Right lobe of liver (tissue), 6 donors: ENCODE data around the gene CUBN. TPM values are rescaled to one million over a fixed set of nuclear protein-coding genes. Genes with fewer than 3 reads are reported as not detected.

Source experiments
- ATAC-seq, 4 donors: fragments of 200-7000 bp; cut with Tn5 transposase; one replicate each; pipeline ENCODE4 v1.9.1; 2020; ENCODE audit warnings: mild to moderate bottlenecking in 4 of 4, moderate library complexity in 4 of 4
- DNase-seq, 3 donors: peaks; one replicate each; pipeline ENCODE4 v3.0.0-alpha.2; 2020
- H3K27ac ChIP-seq, 3 donors: fragments of 200-600 bp; one replicate each; pipeline ENCODE4 v1.8.0; 2022
- H3K27me3 ChIP-seq, 2 donors: fragments of 200-600 bp; one replicate each; pipeline ENCODE4 v1.8.0; 2022
- H3K36me3 ChIP-seq, 4 donors: fragments of 200-600 bp; sonication (generic) in 1 of 4; one replicate each; pipeline versions ENCODE4 v1.5.1 to v1.8.0; 2017 to 2022; ENCODE audit warnings: control low read depth in 1 of 4
- H3K4me1 ChIP-seq, 4 donors: fragments of 200-600 bp; sonication (generic) in 1 of 4; one replicate each; pipeline versions ENCODE4 v1.5.1 to v1.8.0; 2017 to 2022; ENCODE audit warnings: control low read depth in 1 of 4
- H3K4me3 ChIP-seq, 3 donors: fragments of 200-600 bp; one replicate each; pipeline ENCODE4 v1.8.0; 2022
- H3K9me3 ChIP-seq, 4 donors: fragments of 200-600 bp; sonication (generic) in 1 of 4; one replicate each; pipeline versions ENCODE4 v1.5.1 to v1.8.0; 2017 to 2022; ENCODE audit warnings: control low read depth in 1 of 4
- POLR2A ChIP-seq: fragments of 450-650 bp; IDR thresholded peaks from one replicate; pipeline ENCODE4 v1.6.1; 2017; ENCODE audit warnings: antibody characterized with exemption, mild to moderate bottlenecking
- WGBS: methylation state at CpG from one replicate; pipeline ENCODE4 v1.1.6; 2018; ENCODE audit warnings: low coverage, low lambda C conversion rate; ENCODE audit not compliant: insufficient coverage; ENCODE audit errors: missing lambda C conversion rate; 5-methylcytosine and 5-hydroxymethylcytosine counted together
- intact Hi-C, 2 donors: fragments of 100-400 bp; cut with DNase I; formaldehyde crosslinking; loops; one replicate each; pipeline versions ENCODE4 v1.11.2 to v1.14.1; 2022
- total RNA-seq, 6 experiments: library from RNA; depleted of rRNA in 2 of 6; stranded (reverse); fragments of >200 nt in 2 of 6; fragmentation: NEBNext Ultra II Directional in 3 of 6; extraction: Animal tissue kit (Norgen Biotek cat#: 25700) in 3 of 6; gene quantifications; one replicate each; pipeline versions ENCODE4 v1.1.0 to v1.2.4, GENCODE V29; 2016 to 2023
- TF ChIP-seq, protein P1 (sequence below), 4 donors: fragments of 200-600 bp in 3 of 4; fragments of 450-650 bp in 1 of 4; IDR thresholded peaks; one replicate each; pipeline versions ENCODE4 v1.5.1 to v1.8.0; 2016 to 2022; ENCODE audit warnings: antibody characterized with exemption in 4 of 4, mild to moderate bottlenecking in 2 of 4
- donor health status: DM: no; HTN: yes; CAD: no.
- donor health status: DM: no; HTN: no; CAD: no.
- donor health status: DM: no; HTN: no; CAD: no.
- donor health status: DM: no; HTN: yes; CAD: no.
- donor health status: DM: no; HTN: yes; CAD: no.

Gene CUBN
- total RNA-seq, 6 experiments from 2014 or later = 0.07 to 0.74 (median 0.27) TPM

DNA sequence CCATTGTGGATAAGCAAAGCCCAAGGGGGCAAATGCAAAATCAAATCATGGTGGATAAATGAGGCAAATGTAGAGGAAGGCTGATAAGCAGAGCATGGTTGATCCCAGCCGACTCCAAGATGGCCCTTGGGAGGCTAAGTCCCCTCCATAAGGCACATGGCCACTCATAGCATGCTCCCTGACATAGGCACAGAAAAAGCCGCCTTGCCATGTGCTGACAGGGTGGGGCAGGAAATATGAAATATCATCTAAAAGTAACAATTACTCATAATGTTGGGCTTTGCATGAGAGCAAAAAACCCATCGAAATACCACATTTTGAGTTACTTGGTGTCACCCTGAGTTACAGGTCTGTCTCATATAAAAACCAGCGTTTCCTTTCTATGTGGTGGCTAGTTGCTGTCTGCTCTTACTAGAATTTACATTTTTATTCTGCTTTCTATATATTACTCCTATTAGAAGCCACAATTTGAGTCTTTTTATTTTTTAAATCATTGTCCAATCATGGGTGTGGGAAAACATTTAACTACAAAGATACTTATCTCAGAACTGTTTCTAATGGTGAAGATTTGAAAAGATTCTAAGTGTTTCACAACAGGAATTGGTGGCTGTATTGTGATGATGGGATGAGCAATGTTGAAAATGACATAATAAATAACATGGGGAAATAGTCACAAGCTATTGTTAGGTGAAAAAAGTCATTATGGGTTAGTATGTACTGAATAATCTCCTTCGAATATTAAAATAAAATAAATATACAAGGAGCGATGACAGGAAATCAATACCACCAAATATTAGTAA lies 102.7 kb downstream of the CUBN start:
- DNase-seq (no peak), ATAC-seq (peak in 1 of 4 donors; percentile 16)
- H3K27me3 ChIP-seq = no peaks in the 10 kb centered on the region
- H3K4me3 ChIP-seq = no peak overlapping the region
- no peaks in the 10 kb centered on the region for H3K9me3 ChIP-seq
- H3K27ac ChIP-seq = no peak overlapping the region
- peaks cover 0 to 4% (median 0%) of the 10 kb centered on the region in 4 donors for H3K4me1 ChIP-seq
- TF ChIP-seq POLR2A = no peak
- TF ChIP-seq, protein P1, sequence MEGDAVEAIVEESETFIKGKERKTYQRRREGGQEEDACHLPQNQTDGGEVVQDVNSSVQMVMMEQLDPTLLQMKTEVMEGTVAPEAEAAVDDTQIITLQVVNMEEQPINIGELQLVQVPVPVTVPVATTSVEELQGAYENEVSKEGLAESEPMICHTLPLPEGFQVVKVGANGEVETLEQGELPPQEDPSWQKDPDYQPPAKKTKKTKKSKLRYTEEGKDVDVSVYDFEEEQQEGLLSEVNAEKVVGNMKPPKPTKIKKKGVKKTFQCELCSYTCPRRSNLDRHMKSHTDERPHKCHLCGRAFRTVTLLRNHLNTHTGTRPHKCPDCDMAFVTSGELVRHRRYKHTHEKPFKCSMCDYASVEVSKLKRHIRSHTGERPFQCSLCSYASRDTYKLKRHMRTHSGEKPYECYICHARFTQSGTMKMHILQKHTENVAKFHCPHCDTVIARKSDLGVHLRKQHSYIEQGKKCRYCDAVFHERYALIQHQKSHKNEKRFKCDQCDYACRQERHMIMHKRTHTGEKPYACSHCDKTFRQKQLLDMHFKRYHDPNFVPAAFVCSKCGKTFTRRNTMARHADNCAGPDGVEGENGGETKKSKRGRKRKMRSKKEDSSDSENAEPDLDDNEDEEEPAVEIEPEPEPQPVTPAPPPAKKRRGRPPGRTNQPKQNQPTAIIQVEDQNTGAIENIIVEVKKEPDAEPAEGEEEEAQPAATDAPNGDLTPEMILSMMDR (IDR thresholded peaks at IDR 0.05) = no peak
- WGBS = 59% methylated on average over 6 of the region's 6 CpGs
- intact Hi-C loops = no loop called here
- H3K36me3 ChIP-seq = no peaks in the 10 kb centered on the region

DNA sequence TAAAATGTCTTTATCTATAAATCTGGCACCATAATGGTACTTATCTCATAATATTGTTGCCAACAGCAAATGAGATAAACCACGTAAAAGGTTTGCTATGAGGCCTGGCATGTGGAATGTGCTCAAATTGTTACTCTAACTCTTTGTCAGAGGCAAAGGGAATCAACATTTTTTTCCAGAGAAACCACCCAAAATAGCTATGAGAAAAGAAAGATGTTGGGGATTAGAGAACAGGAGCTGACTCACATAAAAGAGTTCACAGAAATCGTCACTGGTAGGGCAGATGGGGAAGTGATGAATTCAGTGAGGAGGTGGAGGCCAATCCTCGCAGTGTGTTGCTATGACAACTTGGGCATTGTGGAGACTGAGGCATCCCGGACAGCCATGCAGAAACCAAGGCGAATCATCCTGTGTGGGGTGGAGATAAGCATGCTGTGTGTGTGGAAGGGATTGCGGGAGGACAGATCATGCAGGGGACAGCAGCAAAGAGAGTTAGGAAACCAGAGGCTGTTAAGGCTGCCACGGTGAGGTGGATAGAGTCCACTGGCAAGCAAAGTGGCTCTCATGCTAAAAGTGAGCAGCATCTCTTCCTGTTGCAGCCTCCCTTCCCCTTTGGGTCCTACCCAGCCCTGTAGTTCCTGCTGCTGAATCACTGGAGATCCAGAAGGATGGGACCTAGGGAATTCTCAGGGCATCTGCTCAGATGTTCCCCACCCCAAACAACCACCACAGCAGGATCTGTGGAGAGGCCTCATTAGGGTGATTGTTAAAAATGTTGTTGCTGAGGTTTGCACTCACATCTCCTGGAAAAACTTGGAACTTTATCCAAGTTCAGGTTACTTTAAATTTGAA lies 103.9 kb downstream of the CUBN start:
- intact Hi-C loops = no loop called here
- Histone ChIP-seq H3K27me3 (no peaks in the 10 kb centered on the region), H3K4me1 (peaks cover 0 to 4% (median 0%) of the 10 kb centered on the region in 4 donors), H3K27ac (peak overlapping the region in 1 of 3 donors; percentile 12), H3K4me3 (no peak overlapping the region), H3K9me3 (no peaks in the 10 kb centered on the region), H3K36me3 (no peaks in the 10 kb centered on the region)
- no peak for TF ChIP-seq POLR2A
- TF ChIP-seq, protein P1 (IDR thresholded peaks at IDR 0.05) = no peak
- 44% methylated on average over 3 of the region's 7 CpGs for WGBS
- ATAC-seq (peak in 2 of 4 donors; percentile 14 to 26), DNase-seq (no peak)

DNA sequence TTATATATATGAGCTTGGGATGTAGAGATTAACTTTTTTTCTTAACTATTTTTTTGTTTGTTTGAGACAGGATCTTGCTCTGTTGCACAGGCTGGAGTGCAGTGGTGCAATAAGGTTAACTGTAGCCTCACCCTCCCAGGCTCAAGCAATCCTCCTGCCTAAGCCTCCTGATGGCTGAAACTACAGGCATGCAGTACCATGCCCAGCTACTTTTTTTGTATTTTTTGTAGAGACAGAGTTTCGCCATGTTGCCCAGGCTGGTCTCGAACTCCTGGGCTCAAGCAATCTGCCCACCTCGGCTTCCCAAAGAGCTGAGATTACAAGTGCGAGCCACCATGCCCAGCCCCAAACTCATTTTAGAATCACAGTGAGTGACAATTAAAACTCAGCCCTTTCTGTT lies 105.2 kb downstream of the CUBN start:
- DNase-seq (no peak), ATAC-seq (no peak)
- H3K27ac ChIP-seq = no peak overlapping the region
- H3K4me3 ChIP-seq = no peak overlapping the region
- TF ChIP-seq POLR2A = no peak
- TF ChIP-seq, protein P1 (IDR thresholded peaks at IDR 0.05) = no peak
- peaks cover 0 to 4% (median 0%) of the 10 kb centered on the region in 4 donors for H3K4me1 ChIP-seq
- intact Hi-C loops = no loop called here
- 86% methylated on average over 4 of the region's 4 CpGs for WGBS
- no peaks in the 10 kb centered on the region for H3K36me3 ChIP-seq
- H3K27me3 ChIP-seq = no peaks in the 10 kb centered on the region
- H3K9me3 ChIP-seq = no peaks in the 10 kb centered on the region

DNA sequence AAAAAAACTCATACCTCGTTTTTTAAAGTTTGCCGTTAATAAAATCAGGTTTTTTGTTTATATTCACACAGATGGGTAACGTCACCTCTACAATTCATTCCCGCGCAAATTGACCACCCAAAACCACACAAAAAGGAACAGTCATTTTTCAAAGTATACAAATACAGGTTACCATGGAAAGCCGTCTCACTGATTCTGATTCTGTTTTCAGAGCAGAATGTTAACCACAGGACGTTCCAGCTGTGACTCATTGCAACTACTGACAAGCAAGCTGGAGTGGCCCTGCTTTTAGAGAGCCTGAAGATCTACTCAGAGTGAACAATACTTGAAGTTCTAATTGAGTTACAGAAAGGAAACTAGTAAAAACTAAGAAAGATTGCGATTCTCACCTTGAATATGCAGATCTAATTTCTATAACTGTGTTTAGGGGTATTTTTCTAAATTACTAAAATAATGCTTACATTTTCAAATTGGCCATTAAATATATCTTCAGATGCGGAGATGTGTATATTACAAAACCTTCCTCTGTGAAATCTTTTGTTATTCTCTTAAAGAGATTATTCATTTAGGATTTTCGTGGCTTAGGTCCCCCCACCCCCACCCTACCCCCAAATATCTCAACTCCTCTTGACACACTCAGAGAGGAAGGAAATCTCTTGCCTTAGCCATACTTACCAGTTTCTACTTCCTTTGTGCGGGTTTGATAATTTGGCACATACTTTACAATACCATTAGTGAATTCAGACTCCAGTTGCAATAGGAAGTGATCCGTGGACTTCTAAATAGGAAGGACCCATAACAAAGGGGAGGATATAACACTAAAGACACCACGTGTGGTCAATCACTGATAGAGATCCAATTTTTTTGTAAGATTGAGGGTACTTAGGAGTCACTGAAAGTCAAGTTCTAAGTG lies 106.0 kb downstream of the CUBN start:
- DNase-seq = no peak
- WGBS = 33% methylated on average over 13 of the region's 13 CpGs
- no peak overlapping the region for H3K27ac ChIP-seq

More for the DNA sequence above, 106.0 kb downstream of the CUBN start:
- no peaks in the 10 kb centered on the region for H3K9me3 ChIP-seq
- intact Hi-C loops = no loop called here
- no peaks in the 10 kb centered on the region for H3K36me3 ChIP-seq
- peaks cover 0 to under 1% (median 0%) of the 10 kb centered on the region in 4 donors for H3K4me1 ChIP-seq
- peak; percentile 36 to 77 (median 58) for ATAC-seq
- H3K27me3 ChIP-seq = no peaks in the 10 kb centered on the region
- H3K4me3 ChIP-seq = no peak overlapping the region
- TF ChIP-seq, protein P1 (IDR thresholded peaks at IDR 0.05) = no peak
- no peak for TF ChIP-seq POLR2A
